ENCODE measurements around the gene USP37.

GRCh38 chr2:218540015-218540414, 28.1 kb downstream of the USP37 start:
- TF ChIP-seq EZH2 (IDR thresholded peaks at IDR 0.05; ENCODE audit: low read length, unreplicated experiment) (no peak), CTCF (conservative IDR thresholded peaks at IDR 0.05; ENCODE audit: low read depth, low read length) (no peak)
